ENCODE results near the gene POLDIP3.
"Not testable (repeated sequence)": the region's sequence is repeated elsewhere in the genome, so short reads cannot be mapped to it uniquely, and the experiment has no call there.

The POLDIP3 gene

GRCh38 chr22:42584364-42584940 is 30.2 kb downstream of the POLDIP3 start:
- Histone ChIP-seq H3K27ac (ENCODE audit: low read depth, low read length, severe bottlenecking) (no peak overlapping the region), H3K9me3 (ENCODE audit: control insufficient read depth, low read length) (no peaks in the 10 kb centered on the region), H3K36me3 (ENCODE audit: control insufficient read depth, insufficient read depth, low read length) (peaks cover 70% of the 10 kb centered on the region), H3K4me1 (ENCODE audit: control insufficient read depth, insufficient read depth, low read length, poor library complexity, severe bottlenecking) (no peaks in the 10 kb centered on the region), H3K4me3 (ENCODE audit: extremely low read depth, insufficient read depth, low read length, poor library complexity, severe bottlenecking) (no peak overlapping the region)
- 95 to 98% methylated on average over 2 to 4 of the region's 4 CpGs for WGBS, 2 experiments (ENCODE audit: insufficient coverage in 2 of 2)

- no peak overlapping the region for H3K27ac ChIP-seq (ENCODE audit: low read depth, low read length, severe bottlenecking)
- no peak overlapping the region for H3K4me3 ChIP-seq (ENCODE audit: extremely low read depth, insufficient read depth, low read length, poor library complexity, severe bottlenecking)
- no peaks in the 10 kb centered on the region for H3K4me1 ChIP-seq (ENCODE audit: control insufficient read depth, insufficient read depth, low read length, poor library complexity, severe bottlenecking)
- peaks cover 67% of the 10 kb centered on the region for H3K36me3 ChIP-seq (ENCODE audit: control insufficient read depth, insufficient read depth, low read length)
- 93 to 95% methylated on average over 1 of the region's 1 CpG for WGBS, 2 experiments (ENCODE audit: insufficient coverage in 2 of 2)
- no peaks in the 10 kb centered on the region for H3K9me3 ChIP-seq (ENCODE audit: control insufficient read depth, low read length)
Observed at GRCh38 chr22:42582987-42583386, 31.7 kb downstream of the POLDIP3 start.

- Histone ChIP-seq H3K9me3 (ENCODE audit: control insufficient read depth, low read length) (no peaks in the 10 kb centered on the region), H3K4me3 (ENCODE audit: extremely low read depth, insufficient read depth, low read length, poor library complexity, severe bottlenecking) (peak overlapping the region; percentile 66), H3K36me3 (ENCODE audit: control insufficient read depth, insufficient read depth, low read length) (peaks cover 64% of the 10 kb centered on the region), H3K27ac (ENCODE audit: low read depth, low read length, severe bottlenecking) (peak overlapping the region; percentile 36), H3K4me1 (ENCODE audit: control insufficient read depth, insufficient read depth, low read length, poor library complexity, severe bottlenecking) (no peaks in the 10 kb centered on the region)
- 10 to 11% methylated on average over 42 to 58 of the region's 64 CpGs for WGBS, 2 experiments (ENCODE audit: insufficient coverage in 2 of 2)
Observed at GRCh38 chr22:42581762-42582716, 32.6 kb downstream of the POLDIP3 start.

GRCh38 chr22:42581194-42581761 is 33.4 kb downstream of the POLDIP3 start:
- H3K27ac ChIP-seq (ENCODE audit: low read depth, low read length, severe bottlenecking); H3K4me1 ChIP-seq (ENCODE audit: control insufficient read depth, insufficient read depth, low read length, poor library complexity, severe bottlenecking); H3K9me3 ChIP-seq (ENCODE audit: control insufficient read depth, low read length): not testable (repeated sequence)
- WGBS, 2 experiments (ENCODE audit: insufficient coverage in 2 of 2): 0 to 1% methylated on average over 3 to 9 of the region's 22 CpGs
- Histone ChIP-seq H3K36me3 (ENCODE audit: control insufficient read depth, insufficient read depth, low read length) (peaks cover 59% of the 10 kb centered on the region), H3K4me3 (ENCODE audit: extremely low read depth, insufficient read depth, low read length, poor library complexity, severe bottlenecking) (peak overlapping the region; percentile 66)

- not testable (repeated sequence) for H3K4me3 ChIP-seq (ENCODE audit: extremely low read depth, insufficient read depth, low read length, poor library complexity, severe bottlenecking); H3K9me3 ChIP-seq (ENCODE audit: control insufficient read depth, low read length); H3K27ac ChIP-seq (ENCODE audit: low read depth, low read length, severe bottlenecking); H3K4me1 ChIP-seq (ENCODE audit: control insufficient read depth, insufficient read depth, low read length, poor library complexity, severe bottlenecking)
- WGBS, 2 experiments (ENCODE audit: insufficient coverage in 2 of 2): 85% methylated on average over 2 of the region's 4 CpGs; no CpG with 5 or more reads in 1 of the 2 experiments
- H3K36me3 ChIP-seq (ENCODE audit: control insufficient read depth, insufficient read depth, low read length): peaks cover 46% of the 10 kb centered on the region
Observed at GRCh38 chr22:42580040-42580439, 34.6 kb downstream of the POLDIP3 start.

GRCh38 chr22:42577623-42578240 is 37.0 kb downstream of the POLDIP3 start:
- Histone ChIP-seq H3K36me3 (ENCODE audit: control insufficient read depth, insufficient read depth, low read length) (peaks cover 37% of the 10 kb centered on the region), H3K4me3 (ENCODE audit: extremely low read depth, insufficient read depth, low read length, poor library complexity, severe bottlenecking) (no peak overlapping the region), H3K4me1 (ENCODE audit: control insufficient read depth, insufficient read depth, low read length, poor library complexity, severe bottlenecking) (no peaks in the 10 kb centered on the region), H3K9me3 (ENCODE audit: control insufficient read depth, low read length) (no peaks in the 10 kb centered on the region), H3K27ac (ENCODE audit: low read depth, low read length, severe bottlenecking) (no peak overlapping the region)
- 97 to 99% methylated on average over 10 to 11 of the region's 15 CpGs for WGBS, 2 experiments (ENCODE audit: insufficient coverage in 2 of 2)

GRCh38 chr22:42577141-42577540 is 37.5 kb downstream of the POLDIP3 start:
- H3K27ac ChIP-seq (ENCODE audit: low read depth, low read length, severe bottlenecking): not testable (repeated sequence)
- peaks cover 39% of the 10 kb centered on the region for H3K36me3 ChIP-seq (ENCODE audit: control insufficient read depth, insufficient read depth, low read length)
- 100% methylated on average over 2 of the region's 9 CpGs; no CpG with 5 or more reads in 1 of the 2 experiments for WGBS, 2 experiments (ENCODE audit: insufficient coverage in 2 of 2)

GRCh38 chr22:42575996-42576574 is 38.6 kb downstream of the POLDIP3 start:
- H3K27ac ChIP-seq (ENCODE audit: low read depth, low read length, severe bottlenecking); H3K4me3 ChIP-seq (ENCODE audit: extremely low read depth, insufficient read depth, low read length, poor library complexity, severe bottlenecking); H3K9me3 ChIP-seq (ENCODE audit: control insufficient read depth, low read length); H3K4me1 ChIP-seq (ENCODE audit: control insufficient read depth, insufficient read depth, low read length, poor library complexity, severe bottlenecking): not testable (repeated sequence)
- WGBS, 2 experiments (ENCODE audit: insufficient coverage in 2 of 2): 91 to 99% methylated on average over 4 to 10 of the region's 30 CpGs
- H3K36me3 ChIP-seq (ENCODE audit: control insufficient read depth, insufficient read depth, low read length): peaks cover 40% of the 10 kb centered on the region

More at GRCh38 chr22:42577141-42577540, 37.5 kb downstream of the POLDIP3 start:
- not testable (repeated sequence) for H3K4me3 ChIP-seq (ENCODE audit: extremely low read depth, insufficient read depth, low read length, poor library complexity, severe bottlenecking); H3K4me1 ChIP-seq (ENCODE audit: control insufficient read depth, insufficient read depth, low read length, poor library complexity, severe bottlenecking); H3K9me3 ChIP-seq (ENCODE audit: control insufficient read depth, low read length)

GRCh38 chr22:42574468-42574867 is 40.2 kb downstream of the POLDIP3 start:
- H3K27ac ChIP-seq (ENCODE audit: low read depth, low read length, severe bottlenecking); H3K4me3 ChIP-seq (ENCODE audit: extremely low read depth, insufficient read depth, low read length, poor library complexity, severe bottlenecking); H3K4me1 ChIP-seq (ENCODE audit: control insufficient read depth, insufficient read depth, low read length, poor library complexity, severe bottlenecking); H3K9me3 ChIP-seq (ENCODE audit: control insufficient read depth, low read length): not testable (repeated sequence)
- H3K36me3 ChIP-seq (ENCODE audit: control insufficient read depth, insufficient read depth, low read length): peaks cover 40% of the 10 kb centered on the region
- 92 to 98% methylated on average over 8 of the region's 21 CpGs for WGBS, 2 experiments (ENCODE audit: insufficient coverage in 2 of 2)

- H3K36me3 ChIP-seq (ENCODE audit: control insufficient read depth, insufficient read depth, low read length): peaks cover 40% of the 10 kb centered on the region
- H3K27ac ChIP-seq (ENCODE audit: low read depth, low read length, severe bottlenecking); H3K9me3 ChIP-seq (ENCODE audit: control insufficient read depth, low read length); H3K4me1 ChIP-seq (ENCODE audit: control insufficient read depth, insufficient read depth, low read length, poor library complexity, severe bottlenecking); H3K4me3 ChIP-seq (ENCODE audit: extremely low read depth, insufficient read depth, low read length, poor library complexity, severe bottlenecking): not testable (repeated sequence)
- WGBS, 2 experiments (ENCODE audit: insufficient coverage in 2 of 2): no CpG with 5 or more reads among the region's 1 CpG
Observed at GRCh38 chr22:42574046-42574445, 40.6 kb downstream of the POLDIP3 start.
